Fibroblast of villous mesenchyme (primary cell): ENCODE data around the gene GLP1R. TPM values are rescaled to one million over a fixed set of nuclear protein-coding genes. Genes with fewer than 3 reads are reported as not detected.

Source experiments
- DNase-seq: peaks from one replicate; pipeline ENCODE4 v3.0.0-alpha.2; 2010; ENCODE audit warnings: low read depth
- H3K4me3 ChIP-seq: 2 replicates; pipeline ENCODE4 v1.5.1; 2011; ENCODE audit warnings: low read depth, mild to moderate bottlenecking, low read length
- CTCF ChIP-seq: IDR thresholded peaks from 2 replicates; pipeline ENCODE4 v1.5.1; 2012; ENCODE audit warnings: low read depth, mild to moderate bottlenecking, low read length; ENCODE audit not compliant: insufficient read depth
- total RNA-seq: library from RNA; depleted of rRNA; stranded (reverse); fragments of >200 nt; gene quantifications from 2 replicates; pipeline ENCODE4 v1.2.3, GENCODE V29; 2012

The GLP1R gene
- total RNA-seq, 1 donor: not detected

DNA sequence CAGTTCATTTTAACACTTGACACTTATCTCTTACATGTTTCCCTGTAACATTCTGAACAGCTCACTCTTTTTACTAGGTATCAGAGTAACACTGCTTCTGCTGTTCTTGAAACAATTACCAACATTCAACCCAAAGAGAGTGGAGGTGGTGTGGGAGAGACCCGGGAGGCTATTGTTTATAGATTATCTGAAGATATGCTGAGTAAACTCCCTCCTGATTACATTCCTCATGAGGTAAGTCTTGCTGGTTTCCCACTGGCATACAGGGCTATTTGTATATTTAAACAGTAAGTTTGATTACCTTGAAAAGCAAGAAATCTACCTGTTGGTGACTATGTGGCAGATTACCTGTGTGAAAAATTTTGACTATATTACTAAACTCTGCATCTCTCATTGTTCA is 39.8 kb upstream of the GLP1R start:
- DNase-seq: no peak
- no peak for TF ChIP-seq CTCF
- no peak overlapping the region for H3K4me3 ChIP-seq

- no peak for TF ChIP-seq CTCF
- DNase-seq: no peak
- no peak overlapping the region for H3K4me3 ChIP-seq
Observed at GRCh38 chr6:39009476-39009875, 39.1 kb upstream of the GLP1R start.

- no peak for TF ChIP-seq CTCF
- DNase-seq: no peak
- no peak overlapping the region for H3K4me3 ChIP-seq
Observed at GRCh38 chr6:39016839-39017546, 31.6 kb upstream of the GLP1R start.

GRCh38 chr6:39017547-39017880 is 31.1 kb upstream of the GLP1R start:
- TF ChIP-seq CTCF: no peak
- no peak overlapping the region for H3K4me3 ChIP-seq
- DNase-seq: no peak

- no peak overlapping the region for H3K4me3 ChIP-seq
- TF ChIP-seq CTCF: no peak
- no peak for DNase-seq
Observed at GRCh38 chr6:39018103-39018502, 30.5 kb upstream of the GLP1R start.

GRCh38 chr6:39020136-39020535 is 28.4 kb upstream of the GLP1R start:
- TF ChIP-seq CTCF: no peak
- DNase-seq: no peak
- H3K4me3 ChIP-seq: no peak overlapping the region

DNA sequence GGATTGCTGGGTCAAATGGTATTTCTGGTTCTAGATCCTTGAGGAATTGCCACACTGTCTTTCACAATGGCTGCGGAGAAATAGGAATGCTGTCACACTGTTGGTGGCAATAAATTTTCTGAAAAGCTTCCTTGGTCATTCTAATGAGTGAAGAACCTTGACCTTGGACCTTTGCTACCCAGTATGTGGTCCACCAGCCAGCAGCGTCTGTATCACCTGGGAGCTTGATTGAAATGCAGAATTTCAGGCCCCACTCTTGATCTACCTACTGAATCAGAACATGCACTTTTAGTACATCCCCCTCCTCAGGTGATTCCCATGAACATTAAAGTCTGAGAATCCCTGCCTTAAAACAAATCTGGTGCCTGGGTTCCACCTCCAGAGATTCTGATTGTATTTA is 27.5 kb upstream of the GLP1R start:
- DNase-seq: no peak
- H3K4me3 ChIP-seq: no peak overlapping the region
- no peak for TF ChIP-seq CTCF
